ENCODE measurements around the gene PECR. TPM values are rescaled to one million over a fixed set of nuclear protein-coding genes. Genes with fewer than 3 reads are reported as not detected.

PECR gene
- total RNA-seq, 1 experiment from 2014 or later, result 13.9 TPM

GRCh38 chr2:216056739-216057138 lies 24.9 kb downstream of the PECR start:
- Mint-ChIP-seq H3K4me1 (peaks cover 20% of the 10 kb centered on the region), H3K27ac (no peak overlapping the region), H3K27me3 (ENCODE audit: low read depth) (no peaks in the 10 kb centered on the region), H3K9me3 (peaks cover 7% of the 10 kb centered on the region), H3K4me3 (no peak overlapping the region), H3K36me3 (peaks cover 21% of the 10 kb centered on the region)
- DNase-seq (ENCODE audit: low spot score) (no peak), ATAC-seq (no peak)
- ChIA-PET CTCF (no interaction called here), POLR2A (interaction anchor here (0.6 kb wide), 1 partner anchor 51 kb away, joined by 3 read pairs; no protein-coding TSS in a partner anchor)
- TF ChIP-seq RORB (CRISPR knock-in tag; IDR thresholded peaks at IDR 0.05) (no peak), ZNF138 (CRISPR knock-in tag; conservative IDR thresholded peaks at IDR 0.05) (no peak), PREB (CRISPR knock-in tag; IDR thresholded peaks at IDR 0.05; ENCODE audit: borderline replicate concordance) (no peak), ZNF423 (CRISPR knock-in tag; IDR thresholded peaks at IDR 0.05) (no peak), E2F1 (CRISPR knock-in tag; IDR thresholded peaks at IDR 0.05) (no peak), OVOL2 (CRISPR knock-in tag; IDR thresholded peaks at IDR 0.05; ENCODE audit: borderline replicate concordance) (no peak), MXD4 (CRISPR knock-in tag; IDR thresholded peaks at IDR 0.05; ENCODE audit: borderline replicate concordance) (no peak), USF2 (CRISPR knock-in tag; IDR thresholded peaks at IDR 0.05) (no peak), STAT6 (CRISPR knock-in tag; conservative IDR thresholded peaks at IDR 0.05; ENCODE audit: low read depth) (no peak), NR3C1 (CRISPR knock-in tag; conservative IDR thresholded peaks at IDR 0.05; ENCODE audit: low read depth) (no peak), AFF4 (CRISPR knock-in tag; IDR thresholded peaks at IDR 0.05; ENCODE audit: borderline replicate concordance) (no peak), TCF7 (CRISPR knock-in tag; IDR thresholded peaks at IDR 0.05; ENCODE audit: low read depth) (no peak), FOXP1 (CRISPR knock-in tag; IDR thresholded peaks at IDR 0.05; ENCODE audit: borderline replicate concordance) (no peak)

GRCh38 chr2:216055680-216056079 lies 25.9 kb downstream of the PECR start:
- H3K4me1 Mint-ChIP-seq, result peaks cover 29% of the 10 kb centered on the region
- peaks cover 7% of the 10 kb centered on the region for H3K9me3 Mint-ChIP-seq
- H3K27me3 Mint-ChIP-seq (ENCODE audit: low read depth), result no peaks in the 10 kb centered on the region
- POLR2A ChIA-PET, result no interaction called here
- H3K4me3 Mint-ChIP-seq, result no peak overlapping the region
- H3K27ac Mint-ChIP-seq, result peak overlapping the region; percentile 54; the same call in 1 of the 2 replicates
- CTCF ChIA-PET, result no interaction called here
- DNase-seq (ENCODE audit: low spot score), result no peak
- TF ChIP-seq CREM (CRISPR knock-in tag; IDR thresholded peaks at IDR 0.05) (no peak), ZBTB43 (CRISPR knock-in tag; IDR thresholded peaks at IDR 0.05) (no peak)
- no peak for ATAC-seq
- H3K36me3 Mint-ChIP-seq, result peaks cover 25% of the 10 kb centered on the region
